ENCODE data around the gene CLSTN1.
A peak's percentile ranks its signal among the peaks of the same experiment; 100 is the strongest.
"Not testable (repeated sequence)": the region's sequence is repeated elsewhere in the genome, so short reads cannot be mapped to it uniquely, and the experiment has no call there.

CLSTN1 gene

GRCh38 chr1:9807541-9807940 lies 16.2 kb downstream of the CLSTN1 start:
- no peaks in the 10 kb centered on the region for H3K27me3 ChIP-seq (ENCODE audit: insufficient read depth, poor library complexity, severe bottlenecking)
- H3K27ac ChIP-seq (ENCODE audit: poor library complexity, severe bottlenecking) = no peak overlapping the region
- peaks cover 14% of the 10 kb centered on the region; the same call in 1 of the 2 replicates for H3K36me3 ChIP-seq (ENCODE audit: low read depth)
- ATAC-seq (ENCODE audit: low read depth) (no peak), DNase-seq (ENCODE audit: low spot score) (no peak)
- H3K4me1 ChIP-seq (ENCODE audit: insufficient read depth, poor library complexity, severe bottlenecking) = peaks cover 25% of the 10 kb centered on the region
- peaks cover 2% of the 10 kb centered on the region for H3K9me3 ChIP-seq (ENCODE audit: severe bottlenecking)
- no peak overlapping the region for H3K4me3 ChIP-seq (ENCODE audit: severe bottlenecking)
- TF ChIP-seq CTCF (IDR thresholded peaks at IDR 0.05; ENCODE audit: poor library complexity, severe bottlenecking) = no peak

GRCh38 chr1:9805972-9806371 lies 17.8 kb downstream of the CLSTN1 start:
- ATAC-seq (ENCODE audit: low read depth); H3K27me3 ChIP-seq (ENCODE audit: insufficient read depth, poor library complexity, severe bottlenecking); H3K27ac ChIP-seq (ENCODE audit: poor library complexity, severe bottlenecking); H3K9me3 ChIP-seq (ENCODE audit: severe bottlenecking); H3K4me3 ChIP-seq (ENCODE audit: severe bottlenecking); DNase-seq (ENCODE audit: low spot score): not testable (repeated sequence)
- peaks cover 17% of the 10 kb centered on the region for H3K4me1 ChIP-seq (ENCODE audit: insufficient read depth, poor library complexity, severe bottlenecking)
- H3K36me3 ChIP-seq (ENCODE audit: low read depth) = peaks cover 20% of the 10 kb centered on the region

GRCh38 chr1:9805006-9805508 lies 18.7 kb downstream of the CLSTN1 start:
- TF ChIP-seq CTCF (IDR thresholded peaks at IDR 0.05; ENCODE audit: poor library complexity, severe bottlenecking) = no peak
- peak; percentile 47; the same call in 2 of the 3 replicates for ATAC-seq (ENCODE audit: low read depth)
- H3K4me1 ChIP-seq (ENCODE audit: insufficient read depth, poor library complexity, severe bottlenecking) = peaks cover 8% of the 10 kb centered on the region
- H3K4me3 ChIP-seq (ENCODE audit: severe bottlenecking) = no peak overlapping the region
- no peak for DNase-seq (ENCODE audit: low spot score)
- peaks cover 17% of the 10 kb centered on the region; the same call in 1 of the 2 replicates for H3K36me3 ChIP-seq (ENCODE audit: low read depth)
- no peaks in the 10 kb centered on the region for H3K27me3 ChIP-seq (ENCODE audit: insufficient read depth, poor library complexity, severe bottlenecking)
- peaks cover 2% of the 10 kb centered on the region for H3K9me3 ChIP-seq (ENCODE audit: severe bottlenecking)
- H3K27ac ChIP-seq (ENCODE audit: poor library complexity, severe bottlenecking) = peak overlapping the region; percentile 46

- not testable (repeated sequence) for H3K9me3 ChIP-seq (ENCODE audit: severe bottlenecking); H3K4me3 ChIP-seq (ENCODE audit: severe bottlenecking); DNase-seq (ENCODE audit: low spot score); H3K27ac ChIP-seq (ENCODE audit: poor library complexity, severe bottlenecking); H3K27me3 ChIP-seq (ENCODE audit: insufficient read depth, poor library complexity, severe bottlenecking); ATAC-seq (ENCODE audit: low read depth)
- H3K36me3 ChIP-seq (ENCODE audit: low read depth) = peaks cover 16% of the 10 kb centered on the region; the same call in 1 of the 2 replicates
- H3K4me1 ChIP-seq (ENCODE audit: insufficient read depth, poor library complexity, severe bottlenecking) = peaks cover 17% of the 10 kb centered on the region
Observed at GRCh38 chr1:9803003-9803918, 20.5 kb downstream of the CLSTN1 start.

- peaks cover 10% of the 10 kb centered on the region; the same call in 1 of the 2 replicates for H3K36me3 ChIP-seq (ENCODE audit: low read depth)
- H3K4me1 ChIP-seq (ENCODE audit: insufficient read depth, poor library complexity, severe bottlenecking) = peaks cover 18% of the 10 kb centered on the region
- DNase-seq (ENCODE audit: low spot score) (no peak), ATAC-seq (ENCODE audit: low read depth) (no peak)
- no peak for TF ChIP-seq CTCF (IDR thresholded peaks at IDR 0.05; ENCODE audit: poor library complexity, severe bottlenecking)
- no peaks in the 10 kb centered on the region for H3K27me3 ChIP-seq (ENCODE audit: insufficient read depth, poor library complexity, severe bottlenecking)
- H3K9me3 ChIP-seq (ENCODE audit: severe bottlenecking) = no peaks in the 10 kb centered on the region
- H3K4me3 ChIP-seq (ENCODE audit: severe bottlenecking) = no peak overlapping the region
- no peak overlapping the region for H3K27ac ChIP-seq (ENCODE audit: poor library complexity, severe bottlenecking)
Observed at GRCh38 chr1:9801909-9802308, 21.9 kb downstream of the CLSTN1 start.
